Vagina (tissue), 2 donors: ENCODE results near the gene LYPD8.

Experiments used
- CTCF ChIP-seq, 3 experiments: fragments of 450-650 bp in 2 of 3; fragments of 200-600 bp in 1 of 3; sonication (generic) in 1 of 3; IDR thresholded peaks; one replicate each; pipeline ENCODE4 v1.5.1; 2017 to 2019; ENCODE audit warnings: antibody characterized with exemption in 3 of 3, mild to moderate bottlenecking in 2 of 3, moderate library complexity in 2 of 3
- POLR2A ChIP-seq, 2 donors: fragments of 450-650 bp; IDR thresholded peaks; one replicate each; pipeline ENCODE4 v1.6.1; 2017; ENCODE audit warnings: antibody characterized with exemption in 2 of 2, mild to moderate bottlenecking in 2 of 2, moderate library complexity in 2 of 2

- TF ChIP-seq CTCF (IDR thresholded peaks at IDR 0.05), result no peak
- no peak for TF ChIP-seq POLR2A (IDR thresholded peaks at IDR 0.05)
Measured at GRCh38 chr1:248753708-248754280, 1.8 kb downstream of the LYPD8 start.
